HK-2 (cell line): Measurements from ENCODE around the gene PSMB11.
"Not testable (repeated sequence)": the region's sequence is repeated elsewhere in the genome, so short reads cannot be mapped to it uniquely, and the experiment has no call there.

Experiments used
- DNase-seq: peaks from one replicate; pipeline ENCODE4 v3.0.0-alpha.2; 2018; ENCODE audit not compliant: unreplicated experiment

The PSMB11 gene

DNA sequence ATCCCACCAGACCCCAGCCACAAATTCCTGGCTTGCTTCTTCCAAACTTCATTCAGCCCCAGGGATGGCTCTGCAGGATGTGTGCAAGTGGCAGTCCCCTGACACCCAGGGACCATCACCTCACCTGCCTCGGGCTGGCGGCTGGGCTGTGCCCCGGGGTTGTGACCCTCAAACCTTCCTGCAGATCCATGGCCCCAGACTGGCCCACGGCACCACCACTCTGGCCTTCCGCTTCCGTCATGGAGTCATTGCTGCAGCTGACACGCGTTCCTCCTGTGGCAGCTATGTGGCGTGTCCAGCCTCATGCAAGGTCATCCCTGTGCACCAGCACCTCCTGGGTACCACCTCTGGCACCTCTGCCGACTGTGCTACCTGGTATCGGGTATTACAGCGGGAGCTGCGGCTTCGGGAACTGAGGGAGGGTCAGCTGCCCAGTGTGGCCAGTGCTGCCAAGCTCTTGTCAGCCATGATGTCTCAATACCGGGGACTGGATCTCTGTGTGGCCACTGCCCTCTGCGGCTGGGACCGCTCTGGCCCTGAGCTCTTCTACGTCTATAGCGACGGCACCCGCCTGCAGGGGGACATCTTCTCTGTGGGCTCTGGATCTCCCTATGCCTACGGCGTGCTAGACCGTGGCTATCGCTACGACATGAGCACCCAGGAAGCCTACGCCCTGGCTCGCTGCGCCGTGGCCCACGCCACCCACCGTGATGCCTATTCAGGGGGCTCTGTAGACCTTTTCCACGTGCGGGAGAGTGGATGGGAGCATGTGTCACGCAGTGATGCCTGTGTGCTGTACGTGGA is at the start of gene PSMB11:
Gene PSMB11, plus strand, starts transcription at position 51 of the 804 bp plus-strand sequence. Its CDS starts 14 bp downstream, at position 65.
- no peak for DNase-seq

DNA sequence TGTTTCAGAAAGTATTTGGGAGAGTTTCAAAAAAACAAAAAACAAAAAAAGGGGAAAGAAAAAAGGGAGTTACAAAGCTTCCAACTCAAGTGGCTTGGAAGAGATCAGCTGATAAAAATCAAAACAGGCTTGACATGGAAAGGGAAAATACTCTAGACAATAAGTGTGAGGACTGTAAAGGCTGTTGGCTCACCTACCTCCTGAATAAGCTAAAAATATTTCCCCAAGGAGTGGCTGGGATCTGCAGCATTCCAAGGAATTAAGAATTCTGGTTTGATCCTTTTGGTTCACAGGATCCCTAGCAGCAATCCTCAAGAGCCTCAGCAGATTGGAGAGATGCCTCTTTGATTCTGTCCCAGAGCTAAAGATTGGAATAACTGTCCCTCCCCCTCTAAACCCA is 48.5 kb upstream of the PSMB11 start:
- no peak for DNase-seq

GRCh38 chr14:22994762-22995275 is 47.2 kb upstream of the PSMB11 start:
- DNase-seq, result peak; percentile 18

DNA sequence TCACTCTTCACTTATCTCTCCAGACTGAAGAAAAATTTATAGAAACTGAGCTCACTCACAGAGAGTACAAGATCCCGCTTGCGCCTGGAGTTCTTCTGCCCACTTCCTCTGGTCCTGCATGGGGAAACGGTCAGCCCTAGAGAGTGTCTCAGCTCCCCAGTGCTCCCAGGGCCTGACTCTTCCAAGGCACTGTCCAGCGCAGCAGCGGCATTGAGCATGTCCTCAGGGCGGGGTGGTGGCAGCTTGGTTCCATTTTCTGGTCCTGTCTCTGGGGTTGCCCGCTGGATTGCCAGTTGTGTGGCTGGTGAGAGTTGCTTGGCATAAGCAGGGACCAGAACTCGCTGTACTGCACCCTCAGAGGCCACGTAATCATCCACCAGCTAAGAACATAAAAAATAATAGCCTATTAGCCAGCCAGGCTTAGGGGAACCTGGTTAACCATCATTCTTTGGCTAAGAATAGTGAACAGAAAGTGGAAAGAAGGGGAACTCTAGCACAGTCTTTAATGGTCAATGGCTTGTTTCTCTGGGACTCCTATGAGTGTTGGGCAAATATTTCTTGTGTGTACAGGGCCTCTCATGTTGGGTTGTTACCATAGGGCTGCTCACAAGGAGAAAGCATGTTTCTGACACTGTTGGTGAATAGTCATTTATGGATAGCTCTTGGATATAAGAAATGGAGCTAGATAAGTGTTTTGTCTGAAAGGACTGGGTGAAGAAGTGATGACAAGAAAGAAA is 46.0 kb upstream of the PSMB11 start:
- DNase-seq, result no peak

GRCh38 chr14:22996768-22997654 is 45.0 kb upstream of the PSMB11 start:
- DNase-seq, result no peak

GRCh38 chr14:22997676-22998323 is 44.2 kb upstream of the PSMB11 start:
- DNase-seq, result no peak

- DNase-seq, result no peak
These were observed 43.5 kb upstream of the PSMB11 start for GRCh38 chr14:22998329-22999012.

DNA sequence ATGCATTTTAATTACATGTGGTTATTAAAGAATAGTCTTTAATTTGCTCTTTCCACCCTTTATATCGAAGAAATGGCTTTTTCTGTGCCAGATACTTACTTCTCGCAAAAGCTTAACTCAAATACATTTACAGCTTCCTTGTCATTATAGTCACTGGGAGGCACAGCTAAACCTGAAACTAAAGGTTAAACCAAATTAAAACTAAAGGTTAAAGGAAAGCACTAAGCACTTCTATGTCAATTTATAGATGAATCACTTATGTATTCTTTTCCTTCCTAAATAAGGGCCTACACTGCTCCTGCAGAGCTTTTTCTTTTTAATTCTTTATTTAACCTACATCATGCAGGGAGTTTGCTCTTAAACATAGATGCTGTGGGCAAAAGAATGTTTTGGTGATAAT is 41.2 kb upstream of the PSMB11 start:
- DNase-seq, result no peak

DNA sequence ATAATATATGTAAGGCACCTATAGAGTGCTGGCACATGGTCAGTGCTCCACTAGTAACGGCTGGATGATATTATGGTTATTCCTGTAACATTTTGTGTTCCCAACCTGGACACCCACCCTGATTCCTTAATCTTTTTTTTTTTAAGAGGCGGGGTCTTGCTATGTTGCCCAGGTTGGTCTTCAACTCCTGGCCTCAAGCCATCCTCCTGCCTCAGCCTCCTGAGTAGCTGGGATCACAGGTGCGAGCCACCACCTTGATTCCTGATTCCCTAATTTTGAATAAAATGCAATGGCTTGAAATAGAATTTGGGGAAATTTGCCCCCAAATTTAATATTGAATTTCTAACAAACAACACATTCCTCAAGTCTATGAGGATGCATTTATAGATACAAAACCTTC is 39.4 kb upstream of the PSMB11 start:
- no peak for DNase-seq

DNA sequence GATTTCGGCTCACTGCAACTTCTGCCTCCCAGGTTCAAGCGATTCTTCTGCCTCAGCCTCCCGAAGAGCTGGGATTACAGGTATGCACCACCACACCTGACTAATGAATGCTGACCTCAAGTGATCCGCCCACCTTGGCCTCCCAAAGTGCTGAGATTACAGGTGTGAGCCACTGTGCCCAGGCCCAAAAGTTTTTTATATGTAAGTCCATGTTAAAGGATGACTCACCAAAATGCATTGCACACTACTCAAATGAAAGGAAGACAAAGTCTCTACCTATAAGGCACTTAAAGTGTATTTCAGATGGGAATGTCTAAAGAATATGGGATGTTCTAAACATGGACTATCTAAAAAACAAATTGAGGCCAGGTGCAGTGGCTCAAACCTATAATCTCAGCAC is 37.7 kb upstream of the PSMB11 start:
- DNase-seq, result not testable (repeated sequence)

GRCh38 chr14:23005451-23006187 is 36.4 kb upstream of the PSMB11 start:
- no peak for DNase-seq

GRCh38 chr14:23006188-23006534 is 35.9 kb upstream of the PSMB11 start:
- no peak for DNase-seq

DNA sequence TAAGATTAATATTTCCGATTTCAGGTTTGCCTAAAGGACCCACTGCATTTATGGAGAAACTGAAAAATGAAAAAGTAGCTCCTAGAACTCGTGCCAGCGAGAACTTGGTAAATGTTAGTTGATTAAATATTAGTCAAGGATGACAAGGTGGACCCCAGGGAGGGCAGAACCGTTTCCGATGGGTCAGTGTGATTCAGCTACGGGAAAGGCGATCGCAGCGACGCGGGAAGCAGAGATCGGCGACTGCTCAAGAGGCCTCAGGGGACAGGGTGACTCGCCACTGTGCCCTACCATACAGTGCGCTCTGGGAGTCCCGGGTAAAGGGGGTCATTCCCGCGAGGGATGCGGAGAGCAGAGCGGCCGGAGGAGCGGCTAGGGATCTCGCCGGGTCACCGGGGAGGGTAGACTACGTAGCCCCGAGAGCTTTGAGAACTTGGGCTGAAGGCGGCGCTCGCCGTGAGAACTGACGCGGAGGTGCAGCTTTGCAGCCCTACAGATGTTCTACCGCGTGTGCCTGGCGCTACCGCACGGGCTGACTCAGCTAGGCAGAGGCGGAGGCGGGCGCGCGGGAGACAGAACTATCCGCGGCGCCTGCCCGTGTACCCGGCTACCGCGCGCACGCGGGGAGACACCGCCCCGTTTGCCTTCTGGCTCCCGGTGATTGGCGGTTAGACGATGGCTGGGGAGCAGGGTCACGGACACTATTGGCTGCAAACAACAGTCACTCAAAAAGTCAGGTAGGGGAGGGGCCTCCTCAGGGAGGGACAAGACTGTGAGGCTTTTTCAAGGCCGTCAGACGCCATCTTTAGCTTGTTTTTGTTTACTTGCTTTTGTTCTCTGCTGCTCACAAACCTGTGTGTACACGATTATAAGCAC is 35.2 kb upstream of the PSMB11 start:
- peak; percentile 97 for DNase-seq

GRCh38 chr14:23008831-23009230 is 33.2 kb upstream of the PSMB11 start:
- DNase-seq, result no peak

GRCh38 chr14:23009483-23009938 is 32.5 kb upstream of the PSMB11 start:
- DNase-seq, result no peak

DNA sequence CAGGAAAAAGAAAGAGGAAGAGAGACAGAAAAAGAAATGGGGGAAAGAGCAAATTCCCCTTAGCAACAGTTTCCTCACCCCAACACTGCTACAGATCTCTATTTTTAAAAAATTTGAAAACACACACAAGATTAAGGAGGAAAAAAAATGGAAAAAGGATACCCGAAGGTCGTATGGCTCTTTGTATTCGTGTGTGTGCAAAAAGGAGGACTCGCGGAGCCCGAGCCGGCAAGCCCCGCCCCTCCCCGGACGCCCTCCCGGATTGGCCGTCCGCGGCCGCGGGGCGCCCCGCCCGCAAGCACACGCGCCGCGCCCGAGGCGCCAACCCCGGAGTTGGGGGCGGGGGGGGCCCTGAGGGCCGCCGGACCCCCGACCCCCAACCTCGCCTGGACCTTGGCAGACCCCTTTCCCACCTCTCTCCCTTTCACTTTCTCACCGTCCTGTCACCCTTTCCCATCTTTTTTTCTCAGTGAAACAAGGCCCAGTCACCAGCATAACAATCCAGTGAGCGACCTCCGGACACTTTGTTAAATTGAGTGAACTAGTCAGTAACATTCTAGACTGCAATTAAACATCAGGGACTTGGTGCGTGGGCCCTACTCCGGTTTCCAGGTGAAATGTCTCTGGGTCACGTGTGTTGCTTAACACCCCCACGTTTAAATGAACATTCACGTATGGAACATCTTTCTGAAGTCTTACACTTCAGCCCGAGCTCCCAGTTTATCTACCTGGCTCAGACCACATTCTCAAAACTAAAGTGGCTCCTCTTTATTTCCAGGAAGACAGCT is 31.9 kb upstream of the PSMB11 start, which contains the start of gene C14orf93:
Gene C14orf93, minus strand, starts transcription at position 205 of the 788 bp plus-strand sequence. CDS start 11,120 bp downstream, outside the sequence.
- peak; percentile 59 for DNase-seq

DNA sequence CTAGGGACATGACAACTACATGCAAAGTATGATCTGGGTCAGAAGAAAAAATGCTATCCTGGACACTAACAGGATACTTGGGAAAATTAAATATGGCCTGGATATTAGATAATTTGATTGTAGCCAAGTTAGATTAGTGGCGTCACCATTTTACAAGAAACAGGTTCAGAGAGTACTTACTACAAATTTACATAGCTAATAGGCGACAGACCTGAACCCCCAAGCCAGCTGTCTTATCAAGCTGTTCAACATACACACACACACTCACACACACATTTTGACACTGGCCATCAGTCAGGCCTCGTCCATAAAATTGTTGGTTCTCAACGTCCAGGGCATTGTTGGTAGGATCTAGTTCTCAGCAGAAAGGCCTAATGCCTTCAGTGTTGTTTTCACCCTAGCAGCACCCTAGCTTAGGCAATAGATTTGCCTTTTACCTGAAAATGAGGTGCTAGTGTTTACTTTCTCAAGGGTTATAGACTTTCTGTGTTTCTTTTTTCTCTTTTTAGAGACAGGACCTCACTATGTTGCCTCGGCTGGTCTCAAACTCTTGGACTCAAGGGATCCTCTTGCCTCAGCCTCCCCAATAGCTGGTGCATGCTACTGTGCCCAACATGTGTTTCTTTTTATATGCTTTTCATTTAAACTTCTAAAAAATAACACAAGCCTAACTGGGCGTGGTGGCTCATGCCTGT is 28.8 kb upstream of the PSMB11 start:
- no peak for DNase-seq

DNA sequence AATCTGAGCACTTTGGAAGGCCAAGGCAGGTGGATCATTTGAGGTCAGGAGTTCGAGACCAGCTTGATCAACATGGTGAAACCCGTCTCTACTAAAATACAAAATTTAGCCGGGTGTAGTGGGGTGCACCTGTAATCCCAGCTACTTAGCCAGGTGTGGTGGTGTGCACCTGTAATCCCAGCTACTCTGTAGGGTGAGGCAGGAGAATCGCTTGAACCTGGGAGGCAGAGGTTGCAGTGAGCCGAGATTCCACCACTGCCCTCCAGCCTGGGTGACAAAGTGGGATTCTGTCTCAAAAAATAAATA is 28.3 kb upstream of the PSMB11 start:
- not testable (repeated sequence) for DNase-seq
